Prostate gland (tissue), 2 donors: Measurements from ENCODE around the gene CDH11. TPM values are rescaled to one million over a fixed set of nuclear protein-coding genes. Genes with fewer than 3 reads are reported as not detected.

ENCODE experiments used
- DNase-seq: peaks from one replicate; pipeline ENCODE4 v3.0.0-alpha.2; 2019; ENCODE audit warnings: low spot score
- H3K27ac ChIP-seq, 2 donors: fragments of 200-600 bp; sonication (generic); 2 replicates each; pipeline ENCODE4 v1.5.1; 2017 to 2019
- H3K27me3 ChIP-seq: fragments of 200-600 bp; sonication (generic); replicated peaks from 2 replicates; pipeline ENCODE4 v1.5.1; 2019; ENCODE audit not compliant: insufficient read depth
- H3K36me3 ChIP-seq, 2 donors: fragments of 200-600 bp; sonication (generic); 1 replicate in 1 of 2; 2 replicates in 1 of 2; pipeline versions ENCODE4 v1.5.1 to v1.8.1; 2017 to 2019
- H3K4me1 ChIP-seq: fragments of 200-600 bp; sonication (generic); replicated peaks from 2 replicates; pipeline ENCODE4 v1.5.1; 2019
- H3K4me3 ChIP-seq, 2 donors: fragments of 200-600 bp; sonication (generic); 2 replicates each; pipeline ENCODE4 v1.5.1; 2017 to 2019
- H3K9me3 ChIP-seq: fragments of 200-600 bp; sonication (generic); 2 replicates; pipeline ENCODE4 v1.5.1; 2017
- POLR2A ChIP-seq: fragments of 450-650 bp; IDR thresholded peaks from one replicate; pipeline ENCODE4 v1.6.1; 2016; ENCODE audit warnings: antibody characterized with exemption, mild to moderate bottlenecking
- POLR2AphosphoS5 ChIP-seq: sonication (generic); formaldehyde crosslinking; IDR thresholded peaks from one replicate; pipeline ENCODE4 v1.6.1; 2017; ENCODE audit warnings: antibody characterized with exemption
- whole genome bisulfite sequencing: methylation state at CpG from one replicate; pipeline ENCODE4 v1.1.5; 2018; 5-methylcytosine and 5-hydroxymethylcytosine counted together
- intact Hi-C: fragments of 100-400 bp; cut with DNase I; formaldehyde crosslinking; loops from one replicate; pipeline ENCODE4 v1.14.2; 2022
- total RNA-seq, 2 donors: library from RNA; depleted of rRNA; stranded (reverse); fragments of >200 nt; gene quantifications; one replicate each; pipeline ENCODE4 v1.1.0, GENCODE V29; 2016
- TF ChIP-seq, protein P1 (sequence below), 4 experiments: fragments of 200-600 bp in 2 of 4; fragments of 450-650 bp in 2 of 4; sonication (generic) in 2 of 4; IDR thresholded peaks; 1 replicate in 3 of 4; 2 replicates in 1 of 4; pipeline ENCODE4 v1.5.1; 2016 to 2019; ENCODE audit warnings: antibody characterized with exemption in 4 of 4, mild to moderate bottlenecking in 2 of 4, moderate library complexity in 2 of 4

Gene CDH11
- total RNA-seq, 2 donors from 2014 or later, result 24.2 to 70.5 TPM

DNA sequence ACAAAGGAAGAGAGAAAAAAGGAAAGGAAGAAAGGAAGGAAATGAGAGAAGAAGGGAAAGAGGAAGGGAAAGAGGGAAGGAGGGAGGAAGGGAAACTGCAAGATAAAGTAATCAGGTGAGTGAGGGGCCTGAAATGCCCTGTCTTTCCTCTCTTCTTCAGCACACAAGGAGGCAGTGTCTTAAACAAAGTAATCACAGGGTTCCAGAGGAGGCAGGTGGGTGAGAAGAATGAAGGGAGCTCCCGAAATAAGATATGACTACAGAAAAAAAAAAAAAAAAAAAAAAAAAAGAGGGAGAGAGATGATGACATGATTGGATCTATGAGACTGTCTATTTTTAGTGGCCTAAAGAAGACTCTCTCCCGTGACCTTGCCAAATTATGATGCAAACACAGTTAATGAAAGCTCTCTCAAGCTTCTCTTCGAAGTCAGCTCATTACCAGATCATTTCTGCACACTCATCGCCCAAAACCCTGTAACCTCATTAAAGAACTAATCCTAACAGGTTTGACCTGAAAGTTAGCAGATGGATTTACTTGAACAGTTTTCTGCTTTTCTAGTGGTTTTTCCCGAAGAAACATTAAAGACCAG is 53.6 kb downstream of the CDH11 start:
- Histone ChIP-seq H3K9me3 (no peaks in the 10 kb centered on the region), H3K27ac (no peak overlapping the region), H3K27me3 (no peaks in the 10 kb centered on the region), H3K4me3 (no peak overlapping the region), H3K36me3 (no peaks in the 10 kb centered on the region), H3K4me1 (no peaks in the 10 kb centered on the region)
- intact Hi-C loops, result loop anchor here (2.0 to 10.0 kb wide), 2 partner anchors 49 to 1207 kb away; no protein-coding TSS in a partner anchor
- DNase-seq, result no peak
- TF ChIP-seq POLR2AphosphoS5, result no peak
- WGBS, result 59% methylated on average over 5 of the region's 5 CpGs

DNA sequence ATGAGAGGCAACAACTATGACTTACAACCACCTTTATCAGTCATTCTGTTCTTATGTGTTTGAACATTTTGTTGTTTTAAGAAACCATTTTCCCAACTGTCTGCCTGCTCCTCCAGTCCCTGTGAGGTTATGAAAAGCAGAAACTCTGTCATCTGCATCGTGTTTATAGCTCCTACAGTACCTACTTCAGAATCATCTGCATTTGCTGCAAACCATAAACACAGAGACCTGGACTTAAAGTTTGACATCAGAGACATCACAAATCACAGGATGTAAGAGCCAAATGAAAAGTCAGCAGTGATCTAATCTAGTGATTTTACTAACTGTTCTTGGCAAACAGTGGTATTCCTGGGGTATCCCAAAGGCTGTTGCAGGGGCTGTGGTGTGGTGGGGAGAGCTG is 55.2 kb downstream of the CDH11 start:
- Histone ChIP-seq H3K27me3 (no peaks in the 10 kb centered on the region), H3K27ac (no peak overlapping the region), H3K4me3 (no peak overlapping the region), H3K4me1 (no peaks in the 10 kb centered on the region), H3K9me3 (no peaks in the 10 kb centered on the region), H3K36me3 (no peaks in the 10 kb centered on the region)
- no peak for DNase-seq
- WGBS, result 40% methylated on average over 1 of the region's 1 CpG
- TF ChIP-seq POLR2A (no peak), POLR2AphosphoS5 (no peak)
- TF ChIP-seq, protein P1, sequence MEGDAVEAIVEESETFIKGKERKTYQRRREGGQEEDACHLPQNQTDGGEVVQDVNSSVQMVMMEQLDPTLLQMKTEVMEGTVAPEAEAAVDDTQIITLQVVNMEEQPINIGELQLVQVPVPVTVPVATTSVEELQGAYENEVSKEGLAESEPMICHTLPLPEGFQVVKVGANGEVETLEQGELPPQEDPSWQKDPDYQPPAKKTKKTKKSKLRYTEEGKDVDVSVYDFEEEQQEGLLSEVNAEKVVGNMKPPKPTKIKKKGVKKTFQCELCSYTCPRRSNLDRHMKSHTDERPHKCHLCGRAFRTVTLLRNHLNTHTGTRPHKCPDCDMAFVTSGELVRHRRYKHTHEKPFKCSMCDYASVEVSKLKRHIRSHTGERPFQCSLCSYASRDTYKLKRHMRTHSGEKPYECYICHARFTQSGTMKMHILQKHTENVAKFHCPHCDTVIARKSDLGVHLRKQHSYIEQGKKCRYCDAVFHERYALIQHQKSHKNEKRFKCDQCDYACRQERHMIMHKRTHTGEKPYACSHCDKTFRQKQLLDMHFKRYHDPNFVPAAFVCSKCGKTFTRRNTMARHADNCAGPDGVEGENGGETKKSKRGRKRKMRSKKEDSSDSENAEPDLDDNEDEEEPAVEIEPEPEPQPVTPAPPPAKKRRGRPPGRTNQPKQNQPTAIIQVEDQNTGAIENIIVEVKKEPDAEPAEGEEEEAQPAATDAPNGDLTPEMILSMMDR (IDR thresholded peaks at IDR 0.05), result no peak
- intact Hi-C loops, result loop anchor here (10.0 kb wide), 1 partner anchor 1208 kb away; no protein-coding TSS in a partner anchor

DNA sequence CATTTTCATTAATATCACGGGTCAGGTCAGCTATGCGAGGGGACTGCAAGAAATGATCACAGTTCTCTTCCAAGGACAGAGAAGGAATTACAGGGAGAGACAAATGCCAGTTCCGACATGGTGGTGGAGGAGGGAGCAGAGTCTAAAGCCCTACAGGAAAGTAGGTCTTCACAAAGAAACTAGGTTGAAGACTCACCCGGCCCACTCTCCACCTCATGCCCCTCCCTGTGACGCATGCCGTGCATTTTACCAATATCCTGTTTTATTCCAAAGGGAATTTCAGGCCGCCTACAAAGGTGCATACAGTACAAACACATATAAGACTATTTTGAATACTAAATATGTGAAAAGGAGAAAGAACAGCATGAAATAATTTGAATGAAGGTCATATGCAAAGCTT is 56.8 kb downstream of the CDH11 start:
- Histone ChIP-seq H3K9me3 (no peaks in the 10 kb centered on the region), H3K27ac (no peak overlapping the region), H3K36me3 (no peaks in the 10 kb centered on the region), H3K4me1 (no peaks in the 10 kb centered on the region), H3K27me3 (no peaks in the 10 kb centered on the region), H3K4me3 (no peak overlapping the region)
- intact Hi-C loops, result loop anchor here (10.0 kb wide), 1 partner anchor 1210 kb away; no protein-coding TSS in a partner anchor
- WGBS, result 91% methylated on average over 7 of the region's 7 CpGs
- TF ChIP-seq POLR2AphosphoS5 (no peak), POLR2A (no peak)
- TF ChIP-seq, protein P1 (IDR thresholded peaks at IDR 0.05), result no peak
- no peak for DNase-seq

DNA sequence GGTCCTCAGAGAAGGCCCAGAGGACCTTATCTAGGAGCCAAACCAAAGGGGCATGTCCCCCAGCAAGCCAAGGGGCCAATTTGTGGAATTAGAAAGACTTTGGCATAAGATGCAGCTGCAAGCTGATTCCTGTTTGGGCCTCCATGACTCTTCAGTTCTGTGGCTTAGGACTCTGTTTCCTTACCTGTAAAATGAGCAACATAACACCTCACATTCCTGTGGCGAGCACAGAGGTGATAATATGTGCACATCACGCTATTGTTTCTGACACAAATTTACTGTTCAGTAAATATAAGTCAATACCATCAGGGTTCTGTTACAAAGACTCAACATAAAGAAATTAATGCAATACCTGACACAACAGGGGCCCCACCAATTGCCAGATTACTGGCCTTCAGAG is 57.7 kb downstream of the CDH11 start:
- no peak for TF ChIP-seq POLR2AphosphoS5
- TF ChIP-seq, protein P1 (IDR thresholded peaks at IDR 0.05), result no peak
- TF ChIP-seq POLR2A, result no peak
- H3K36me3 ChIP-seq, result no peaks in the 10 kb centered on the region
- DNase-seq, result no peak
- no peaks in the 10 kb centered on the region for H3K4me1 ChIP-seq
- H3K4me3 ChIP-seq, result no peak overlapping the region
- no peaks in the 10 kb centered on the region for H3K9me3 ChIP-seq
- intact Hi-C loops, result loop anchor here (10.0 kb wide), 1 partner anchor 1211 kb away; no protein-coding TSS in a partner anchor
- H3K27me3 ChIP-seq, result no peaks in the 10 kb centered on the region
- no peak overlapping the region for H3K27ac ChIP-seq
- WGBS, result 91% methylated on average over 2 of the region's 2 CpGs

DNA sequence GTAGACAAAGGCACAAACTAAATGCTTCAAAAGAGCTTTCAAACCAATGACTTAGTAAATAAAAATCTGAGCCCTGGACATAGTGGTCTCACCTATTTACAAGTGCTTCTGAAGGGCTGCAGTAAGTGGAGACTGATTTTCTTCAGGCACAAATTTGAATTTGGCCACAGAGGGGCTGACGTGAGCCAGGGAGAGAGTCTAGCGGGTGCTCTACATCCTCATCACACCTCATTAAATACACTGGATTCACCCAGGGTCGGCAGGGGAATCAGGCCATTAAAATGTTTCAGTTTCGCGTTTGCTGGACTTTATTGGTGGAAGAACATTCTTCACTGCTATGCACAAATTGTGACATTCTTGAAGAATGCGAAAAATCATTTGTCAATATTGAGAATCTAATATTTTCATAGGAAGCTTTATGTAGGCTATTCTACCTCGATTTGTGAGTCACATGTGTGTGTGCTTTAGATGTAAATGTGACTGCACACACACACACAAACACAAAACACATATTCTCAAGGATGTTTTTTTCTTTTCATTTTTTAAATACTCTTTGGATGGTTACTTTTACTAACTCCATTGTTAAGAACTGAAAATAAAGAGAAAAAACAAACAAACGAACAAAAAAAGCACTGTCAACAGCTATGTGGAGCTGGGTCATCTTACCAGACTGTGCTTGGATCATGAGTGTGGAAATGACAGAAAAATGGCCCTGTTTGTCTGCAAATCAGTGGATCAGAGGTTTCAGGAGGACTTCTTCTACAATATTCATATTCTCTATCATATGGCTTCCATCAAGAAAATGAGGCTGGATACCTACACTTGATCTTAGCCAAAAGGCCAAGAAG is 58.9 kb downstream of the CDH11 start:
- TF ChIP-seq POLR2AphosphoS5, result no peak
- TF ChIP-seq, protein P1 (IDR thresholded peaks at IDR 0.05), result no peak
- no peak for TF ChIP-seq POLR2A
- DNase-seq, result no peak
- 60% methylated on average over 8 of the region's 8 CpGs for WGBS
- Histone ChIP-seq H3K4me3 (no peak overlapping the region), H3K9me3 (no peaks in the 10 kb centered on the region), H3K27me3 (no peaks in the 10 kb centered on the region), H3K4me1 (no peaks in the 10 kb centered on the region), H3K27ac (no peak overlapping the region), H3K36me3 (no peaks in the 10 kb centered on the region)
- intact Hi-C loops, result loop anchor here (10.0 kb wide), 1 partner anchor 1212 kb away; no protein-coding TSS in a partner anchor
